Measurements from ENCODE around the gene TADA2A. TPM values are rescaled to one million over a fixed set of nuclear protein-coding genes. Genes with fewer than 3 reads are reported as not detected.

TADA2A gene
- total RNA-seq, 2 experiments from 2014 or later = 35.8 to 46.3 TPM

DNA sequence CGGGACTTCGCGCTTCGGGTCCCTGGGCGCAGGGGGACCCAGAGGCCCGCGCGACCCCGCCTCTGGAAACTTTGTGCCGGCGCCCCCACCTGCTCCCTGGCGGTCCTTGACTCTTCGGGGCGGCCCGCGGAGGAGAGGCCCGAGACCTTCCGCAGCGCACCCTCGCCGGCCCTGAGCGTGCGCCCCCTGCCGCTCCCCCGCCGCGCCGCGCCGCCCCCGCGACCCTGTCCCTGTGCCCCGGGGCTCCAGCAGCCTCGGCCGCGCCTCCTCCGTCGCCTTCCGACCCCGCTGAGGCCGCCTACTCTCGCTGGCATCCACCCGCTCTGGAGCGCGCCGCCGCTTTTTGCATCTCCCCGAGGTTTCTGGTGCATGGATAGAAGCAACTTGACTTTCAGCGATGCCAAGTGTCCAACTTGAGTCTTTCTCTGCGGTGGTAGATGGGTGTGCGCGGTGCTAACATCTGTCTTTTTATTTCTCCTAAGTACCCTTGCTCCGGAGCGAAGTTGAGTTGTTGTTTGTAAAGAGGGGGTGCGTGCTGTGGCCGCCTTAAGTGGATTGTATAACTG is 83.4 kb downstream of the TADA2A start:
- Histone ChIP-seq H4K20me1 (ENCODE audit: insufficient read depth, low read length) (peaks cover 11% of the 10 kb centered on the region; the same call in 1 of the 2 replicates), H3K4me3 (ENCODE audit: low read depth, low read length, poor library complexity, severe bottlenecking) (peak overlapping the region; percentile 88), H3K9me2 (ENCODE audit: insufficient read depth, low read length) (no peaks in the 10 kb centered on the region), H3K27ac (ENCODE audit: low read depth, low read length, poor library complexity, severe bottlenecking) (peak overlapping the region; percentile 39), H3K9me3 (ENCODE audit: low read length) (no peaks in the 10 kb centered on the region), H3K79me2 (ENCODE audit: insufficient read depth, low read depth, low read length) (peaks cover 35% of the 10 kb centered on the region), H3K4me2 (ENCODE audit: low read length) (peak overlapping the region; percentile 74), H3K36me3 (ENCODE audit: insufficient read depth, low read length) (peaks cover 6% of the 10 kb centered on the region; the same call in 1 of the 2 replicates), H3K4me1 (ENCODE audit: insufficient read depth, low read length, poor library complexity, severe bottlenecking) (peaks cover 41% of the 10 kb centered on the region), H2AFZ (ENCODE audit: low read length) (peak overlapping the region; percentile 68; the same call in 1 of the 2 replicates)
- ChIA-PET CTCF (ENCODE audit: unreplicated experiment) (no interaction called here), POLR2A (no interaction called here)
- BruUV-seq (replicated peaks) = no TSS peak
- TF ChIP-seq EZH2phosphoT487 (IDR thresholded peaks at IDR 0.05; ENCODE audit: borderline replicate concordance, low read depth, low read length) = no peak
- TF ChIP-seq, protein P1, sequence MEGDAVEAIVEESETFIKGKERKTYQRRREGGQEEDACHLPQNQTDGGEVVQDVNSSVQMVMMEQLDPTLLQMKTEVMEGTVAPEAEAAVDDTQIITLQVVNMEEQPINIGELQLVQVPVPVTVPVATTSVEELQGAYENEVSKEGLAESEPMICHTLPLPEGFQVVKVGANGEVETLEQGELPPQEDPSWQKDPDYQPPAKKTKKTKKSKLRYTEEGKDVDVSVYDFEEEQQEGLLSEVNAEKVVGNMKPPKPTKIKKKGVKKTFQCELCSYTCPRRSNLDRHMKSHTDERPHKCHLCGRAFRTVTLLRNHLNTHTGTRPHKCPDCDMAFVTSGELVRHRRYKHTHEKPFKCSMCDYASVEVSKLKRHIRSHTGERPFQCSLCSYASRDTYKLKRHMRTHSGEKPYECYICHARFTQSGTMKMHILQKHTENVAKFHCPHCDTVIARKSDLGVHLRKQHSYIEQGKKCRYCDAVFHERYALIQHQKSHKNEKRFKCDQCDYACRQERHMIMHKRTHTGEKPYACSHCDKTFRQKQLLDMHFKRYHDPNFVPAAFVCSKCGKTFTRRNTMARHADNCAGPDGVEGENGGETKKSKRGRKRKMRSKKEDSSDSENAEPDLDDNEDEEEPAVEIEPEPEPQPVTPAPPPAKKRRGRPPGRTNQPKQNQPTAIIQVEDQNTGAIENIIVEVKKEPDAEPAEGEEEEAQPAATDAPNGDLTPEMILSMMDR (conservative IDR thresholded peaks at IDR 0.05; ENCODE audit: low read length) = peak; percentile 71
- peak; percentile 85 for DNase-seq (ENCODE audit: low spot score)
- intact Hi-C loops (cut with micrococcal nuclease; ENCODE audit: unreplicated experiment) = no loop called here

DNA sequence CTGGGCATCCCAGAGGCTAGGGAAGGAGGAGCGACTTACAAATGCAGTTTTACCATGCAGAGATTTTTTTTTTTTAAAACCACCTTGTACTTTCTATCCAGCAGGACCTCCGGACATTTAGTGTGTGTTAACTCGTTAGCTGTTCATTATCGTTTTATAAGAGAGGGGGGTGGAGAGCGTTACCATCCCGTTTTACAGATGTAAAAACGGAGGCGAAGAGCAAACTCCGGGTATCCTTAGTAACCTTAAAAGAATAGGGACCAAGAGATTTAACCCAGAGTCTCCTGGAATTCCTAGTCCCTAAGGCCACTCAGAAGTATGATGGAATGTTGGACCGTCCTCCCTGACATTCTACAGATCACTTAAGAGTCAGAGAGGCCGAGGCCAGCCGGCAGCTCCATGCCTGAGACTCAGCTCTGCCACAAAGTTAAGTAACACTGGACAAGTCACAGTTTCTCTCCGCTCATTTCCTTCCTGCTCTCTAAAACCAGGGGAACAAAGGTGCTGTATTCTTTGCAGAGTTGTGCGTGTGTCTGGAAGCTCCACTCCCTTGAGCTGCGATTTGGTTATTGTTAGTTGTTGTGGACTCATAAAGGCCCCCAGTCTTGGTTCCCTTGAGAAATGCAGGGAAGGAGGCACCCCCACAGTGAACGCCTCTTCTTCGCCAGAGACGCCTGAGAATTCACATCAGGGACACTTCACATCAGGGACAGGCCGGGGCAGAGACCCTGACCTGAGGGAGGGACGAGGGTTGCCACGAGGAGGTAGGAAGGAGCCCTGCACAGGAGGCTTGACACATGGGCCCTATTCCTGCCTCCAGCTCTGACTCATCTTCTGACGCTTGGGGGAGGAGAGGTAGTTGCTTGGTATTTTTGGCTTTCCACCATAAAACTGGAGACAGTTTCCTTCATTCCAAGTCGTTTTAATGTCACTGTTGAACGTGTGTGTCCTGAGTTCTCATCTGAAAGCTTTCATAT is 84.2 kb downstream of the TADA2A start:
- Histone ChIP-seq H3K4me3 (ENCODE audit: low read depth, low read length, poor library complexity, severe bottlenecking) (peak overlapping the region; percentile 88), H3K4me2 (ENCODE audit: low read length) (peak overlapping the region; percentile 74), H3K9me2 (ENCODE audit: insufficient read depth, low read length) (no peaks in the 10 kb centered on the region), H3K9me3 (ENCODE audit: low read length) (no peaks in the 10 kb centered on the region), H4K20me1 (ENCODE audit: insufficient read depth, low read length) (peaks cover 11% of the 10 kb centered on the region; the same call in 1 of the 2 replicates), H3K79me2 (ENCODE audit: insufficient read depth, low read depth, low read length) (peaks cover 35% of the 10 kb centered on the region), H3K27ac (ENCODE audit: low read depth, low read length, poor library complexity, severe bottlenecking) (peak overlapping the region; percentile 39), H3K4me1 (ENCODE audit: insufficient read depth, low read length, poor library complexity, severe bottlenecking) (peaks cover 41% of the 10 kb centered on the region), H3K36me3 (ENCODE audit: insufficient read depth, low read length) (peaks cover 6% of the 10 kb centered on the region; the same call in 1 of the 2 replicates), H2AFZ (ENCODE audit: low read length) (peak overlapping the region; percentile 68; the same call in 1 of the 2 replicates)
- BruUV-seq (replicated peaks) = TSS peak; percentile 64
- DNase-seq (ENCODE audit: low spot score) = peak; percentile 33
- ChIA-PET CTCF (ENCODE audit: unreplicated experiment) (no interaction called here), POLR2A (no interaction called here)
- intact Hi-C loops (cut with micrococcal nuclease; ENCODE audit: unreplicated experiment) = no loop called here
- TF ChIP-seq, protein P1 (conservative IDR thresholded peaks at IDR 0.05; ENCODE audit: low read length) = no peak
- TF ChIP-seq EZH2phosphoT487 (IDR thresholded peaks at IDR 0.05; ENCODE audit: borderline replicate concordance, low read depth, low read length) = no peak
